Adrenal gland (tissue), 5 donors: ENCODE data around the gene HIBADH.

ENCODE experiments used
- CTCF ChIP-seq, 6 experiments: fragments of 450-650 bp in 4 of 6; fragments of 200-600 bp in 2 of 6; sonication (generic) in 1 of 6; IDR thresholded peaks; 1 replicate in 5 of 6; 2 replicates in 1 of 6; pipeline versions ENCODE4 v1.5.1 to v1.8.0; 2016 to 2021; ENCODE audit warnings: antibody characterized with exemption in 6 of 6, mild to moderate bottlenecking in 2 of 6, moderate library complexity in 1 of 6
- POLR2A ChIP-seq, 2 donors: fragments of 450-650 bp; IDR thresholded peaks; one replicate each; pipeline ENCODE4 v1.6.1; 2017; ENCODE audit warnings: antibody characterized with exemption in 2 of 2, mild to moderate bottlenecking in 2 of 2, moderate library complexity in 1 of 2
- donor health status: DM: no; HTN: no; CAD: no.

DNA sequence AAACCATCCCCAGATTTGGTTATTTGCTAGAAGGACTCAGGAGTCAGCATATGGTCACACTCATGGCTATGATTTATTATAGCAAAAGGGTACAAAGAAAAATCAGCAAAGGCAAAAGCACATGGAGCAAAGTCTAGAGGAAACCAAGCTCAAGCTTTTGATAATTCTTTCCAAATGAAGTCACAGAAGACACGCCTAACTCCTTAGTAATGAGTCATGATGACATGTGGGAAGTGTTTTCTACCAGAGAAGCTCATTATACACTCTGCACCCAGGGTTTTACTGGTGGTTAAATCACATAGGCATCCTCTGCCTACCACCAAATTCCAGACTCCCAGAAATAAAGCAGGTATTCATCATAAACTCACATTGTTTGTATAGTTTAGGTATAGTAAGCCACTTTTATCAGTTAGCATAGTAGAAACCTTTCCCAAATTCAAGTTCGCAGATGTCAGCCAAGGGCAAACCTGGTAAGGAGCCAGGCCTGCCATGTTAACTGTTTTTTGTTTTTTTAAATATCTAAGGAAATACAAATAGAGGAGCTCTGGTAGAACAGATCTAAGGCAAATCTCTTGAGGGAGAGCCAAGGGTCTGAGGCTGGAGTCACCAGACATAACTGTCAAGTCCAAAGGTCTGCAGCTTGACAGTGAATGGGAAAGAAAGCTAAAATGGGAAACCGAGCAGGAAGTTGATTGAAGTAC, 15.4 kb upstream of the HIBADH start:
- TF ChIP-seq CTCF (IDR thresholded peaks at IDR 0.05) (no peak), POLR2A (IDR thresholded peaks at IDR 0.05) (no peak)
